Measurements from ENCODE around the gene DNAJA4. TPM values are rescaled to one million over a fixed set of nuclear protein-coding genes. Genes with fewer than 3 reads are reported as not detected.
A peak's percentile ranks its signal among the peaks of the same experiment; 100 is the strongest.

The DNAJA4 gene
- total RNA-seq: 10 to 100 TPM; 14.2 to 16.9 (median 16.4) TPM

DNA sequence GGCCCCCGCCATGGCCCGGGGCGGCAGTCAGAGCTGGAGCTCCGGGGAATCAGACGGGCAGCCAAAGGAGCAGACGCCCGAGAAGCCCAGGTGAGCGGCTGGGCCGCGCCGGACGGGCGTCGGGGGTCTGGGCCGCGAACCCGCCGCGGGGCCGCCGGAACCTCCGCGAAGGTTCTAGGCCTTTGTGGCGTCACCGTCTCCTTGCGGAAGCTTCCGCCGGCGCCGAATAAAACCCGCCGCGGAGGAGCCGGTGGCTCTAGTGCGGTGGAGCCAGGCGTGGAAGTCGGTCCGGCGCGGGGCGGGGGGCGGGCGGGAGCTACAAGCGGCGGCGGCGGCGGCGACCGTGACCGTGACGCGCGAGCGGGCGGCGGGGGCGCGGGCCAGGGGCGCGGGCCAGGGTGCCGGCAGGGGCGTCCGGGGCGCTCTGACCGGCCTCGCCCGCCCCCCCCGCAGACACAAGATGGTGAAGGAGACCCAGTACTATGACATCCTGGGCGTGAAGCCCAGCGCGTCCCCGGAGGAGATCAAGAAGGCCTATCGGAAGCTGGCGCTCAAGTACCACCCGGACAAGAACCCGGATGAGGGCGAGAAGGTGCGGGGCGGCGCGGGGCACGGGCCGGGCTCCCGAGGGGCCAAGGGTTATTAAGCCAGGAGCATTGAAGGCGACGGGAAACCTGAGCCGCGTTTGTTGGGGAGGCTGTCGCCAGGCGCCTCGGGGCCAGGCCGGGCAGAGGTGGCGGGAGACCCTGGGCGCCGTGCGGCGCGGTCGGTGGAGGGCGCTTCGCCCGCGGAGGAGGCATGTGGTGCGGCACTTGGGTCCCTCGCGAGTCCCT, at the start of gene DNAJA4:
Gene DNAJA4, plus strand, starts transcription at position 259 of the 833 bp plus-strand sequence. Its CDS starts 202 bp downstream, at position 461.
- Histone ChIP-seq H3K4me1 (peaks cover 0 to 30% (median 12%) of the 10 kb centered on the region in 4 donors), H3K4me3 (peak within 1 kb of the TSS; percentile 44 to 78 (median 72)), H3K27me3 (no peaks in the 10 kb centered on the region), H3K36me3 (no peaks in the 10 kb centered on the region), H3K9me3 (no peaks in the 10 kb centered on the region), H3K27ac (peak within 1 kb of the TSS; percentile 60 to 84 (median 76))
- 2 to 6% methylated on average over 31 to 37 of the region's 107 CpGs for WGBS, 2 donors
- peak; percentile 23 to 38 for DNase-seq (ENCODE audit: low spot score in 2 of 2)
- TF ChIP-seq POLR2A (IDR thresholded peaks at IDR 0.05): peak in 1 of 2 donors; percentile 23
- no peak for TF ChIP-seq EP300 (IDR thresholded peaks at IDR 0.05)

DNA sequence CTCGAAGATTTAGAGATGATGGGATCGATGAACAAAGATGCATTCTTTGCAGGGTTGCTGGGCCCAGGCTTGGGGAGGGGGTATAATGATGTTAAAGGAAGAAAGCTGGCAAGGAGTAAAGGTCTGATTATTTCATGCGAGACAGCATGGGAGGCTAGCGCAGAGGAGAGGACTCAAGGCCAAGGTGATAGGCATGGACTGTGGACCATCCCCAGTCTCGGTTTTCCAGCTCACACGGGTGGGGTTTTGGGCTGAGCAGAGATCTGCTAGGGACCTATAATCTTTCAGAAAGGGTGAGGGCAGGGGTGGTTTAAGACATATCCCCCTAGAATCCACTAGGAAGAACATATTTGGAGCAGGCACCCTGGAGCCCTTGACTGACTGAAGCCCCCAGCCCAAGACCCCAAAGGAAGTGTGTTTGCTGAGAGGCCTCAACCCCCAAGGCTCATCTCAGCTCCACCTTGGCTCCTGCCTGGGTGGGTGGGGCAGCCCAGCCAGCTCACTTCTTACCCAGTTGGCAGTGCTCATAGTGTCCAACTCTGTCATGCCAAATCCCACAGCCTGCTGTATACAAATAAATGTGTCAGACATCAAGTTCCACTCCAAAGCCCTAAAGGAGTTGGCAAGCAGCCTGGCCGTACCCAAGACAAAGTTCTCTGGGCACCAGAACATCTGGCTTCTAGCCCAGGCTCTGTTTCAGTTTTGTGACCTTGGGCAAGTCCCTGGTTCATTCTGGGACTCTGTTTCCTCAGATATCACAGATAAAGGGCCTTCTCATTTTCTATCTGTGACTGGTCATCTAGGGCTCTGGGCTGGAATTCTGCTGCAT, 47.9 kb upstream of the DNAJA4 start:
- Histone ChIP-seq H3K4me3 (no peak overlapping the region), H3K9me3 (no peaks in the 10 kb centered on the region), H3K4me1 (peaks cover 0 to 29% (median 11%) of the 10 kb centered on the region in 4 donors), H3K36me3 (no peaks in the 10 kb centered on the region), H3K27me3 (no peaks in the 10 kb centered on the region), H3K27ac (peak overlapping the region in 1 of 4 donors; percentile 62)
- 53 to 55% methylated on average over 7 of the region's 7 CpGs for WGBS, 2 donors
- no peak for TF ChIP-seq POLR2A (IDR thresholded peaks at IDR 0.05)
- DNase-seq (ENCODE audit: low spot score in 2 of 2): no peak

DNA sequence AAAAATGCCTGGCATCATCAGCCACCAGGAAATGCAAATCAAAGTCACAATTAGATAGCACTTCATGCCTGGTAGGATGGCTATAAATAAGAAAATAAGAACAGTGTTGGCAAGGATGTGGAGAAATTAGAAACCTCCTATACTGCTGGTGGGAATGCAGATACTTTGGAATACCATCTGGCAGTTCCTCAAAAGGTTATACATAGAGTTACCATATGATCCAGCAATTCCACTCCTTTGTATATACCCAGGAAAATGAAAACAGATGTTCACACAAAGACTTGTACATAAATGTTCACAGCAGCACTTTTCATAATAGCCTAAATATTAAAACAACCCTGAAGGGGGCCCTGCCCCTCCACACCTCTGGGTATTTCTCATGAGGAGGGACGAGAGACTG, 43.6 kb upstream of the DNAJA4 start:
- no peak for DNase-seq (ENCODE audit: low spot score in 2 of 2)
- peaks cover 0 to 4% (median 0%) of the 10 kb centered on the region in 4 donors for H3K9me3 ChIP-seq
- no peaks in the 10 kb centered on the region for H3K27me3 ChIP-seq
- no peak overlapping the region for H3K27ac ChIP-seq
- 63 to 80% methylated on average over 1 of the region's 1 CpG for WGBS, 2 donors
- H3K4me3 ChIP-seq: no peak overlapping the region
- H3K36me3 ChIP-seq: no peaks in the 10 kb centered on the region
- peaks cover 0 to 8% (median 4%) of the 10 kb centered on the region in 4 donors for H3K4me1 ChIP-seq
- TF ChIP-seq POLR2A (IDR thresholded peaks at IDR 0.05): no peak
- TF ChIP-seq, protein P1, sequence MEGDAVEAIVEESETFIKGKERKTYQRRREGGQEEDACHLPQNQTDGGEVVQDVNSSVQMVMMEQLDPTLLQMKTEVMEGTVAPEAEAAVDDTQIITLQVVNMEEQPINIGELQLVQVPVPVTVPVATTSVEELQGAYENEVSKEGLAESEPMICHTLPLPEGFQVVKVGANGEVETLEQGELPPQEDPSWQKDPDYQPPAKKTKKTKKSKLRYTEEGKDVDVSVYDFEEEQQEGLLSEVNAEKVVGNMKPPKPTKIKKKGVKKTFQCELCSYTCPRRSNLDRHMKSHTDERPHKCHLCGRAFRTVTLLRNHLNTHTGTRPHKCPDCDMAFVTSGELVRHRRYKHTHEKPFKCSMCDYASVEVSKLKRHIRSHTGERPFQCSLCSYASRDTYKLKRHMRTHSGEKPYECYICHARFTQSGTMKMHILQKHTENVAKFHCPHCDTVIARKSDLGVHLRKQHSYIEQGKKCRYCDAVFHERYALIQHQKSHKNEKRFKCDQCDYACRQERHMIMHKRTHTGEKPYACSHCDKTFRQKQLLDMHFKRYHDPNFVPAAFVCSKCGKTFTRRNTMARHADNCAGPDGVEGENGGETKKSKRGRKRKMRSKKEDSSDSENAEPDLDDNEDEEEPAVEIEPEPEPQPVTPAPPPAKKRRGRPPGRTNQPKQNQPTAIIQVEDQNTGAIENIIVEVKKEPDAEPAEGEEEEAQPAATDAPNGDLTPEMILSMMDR (IDR thresholded peaks at IDR 0.05): no peak
- TF ChIP-seq EP300 (IDR thresholded peaks at IDR 0.05): no peak

DNA sequence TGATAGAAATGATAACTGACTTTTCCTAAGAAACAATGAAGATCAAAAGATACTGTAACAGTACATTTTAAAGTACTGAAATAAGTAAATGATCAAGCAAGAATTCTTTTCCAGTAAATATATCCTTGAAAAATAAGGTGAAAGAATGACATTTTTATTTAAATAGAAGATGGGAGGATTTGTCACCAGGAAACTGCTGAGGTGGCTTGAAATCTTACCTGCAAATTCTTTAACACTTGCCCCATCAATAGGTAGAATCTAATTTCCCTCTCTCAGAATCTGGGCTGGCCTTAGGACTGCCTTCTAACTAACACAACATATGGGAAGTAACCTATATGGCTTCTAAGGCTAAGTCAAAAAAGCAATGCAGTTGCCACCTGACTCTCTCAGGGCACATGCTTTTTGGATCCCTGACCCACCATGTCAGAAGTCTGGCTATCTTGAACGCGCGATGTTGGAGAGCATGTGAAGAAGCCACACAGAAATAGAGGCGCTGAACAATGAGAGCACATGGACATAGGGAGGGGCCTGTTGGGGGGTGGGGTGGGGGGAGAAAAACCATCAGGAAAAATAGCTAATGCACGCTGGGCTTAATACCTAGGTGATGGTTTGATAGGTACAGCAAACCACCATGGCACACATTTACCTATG, 41.5 kb upstream of the DNAJA4 start:
- H3K27ac ChIP-seq: no peak overlapping the region
- DNase-seq (ENCODE audit: low spot score in 2 of 2): no peak
- TF ChIP-seq, protein P1 (IDR thresholded peaks at IDR 0.05): no peak
- TF ChIP-seq POLR2A (IDR thresholded peaks at IDR 0.05): no peak
- TF ChIP-seq EP300 (IDR thresholded peaks at IDR 0.05): no peak

DNA sequence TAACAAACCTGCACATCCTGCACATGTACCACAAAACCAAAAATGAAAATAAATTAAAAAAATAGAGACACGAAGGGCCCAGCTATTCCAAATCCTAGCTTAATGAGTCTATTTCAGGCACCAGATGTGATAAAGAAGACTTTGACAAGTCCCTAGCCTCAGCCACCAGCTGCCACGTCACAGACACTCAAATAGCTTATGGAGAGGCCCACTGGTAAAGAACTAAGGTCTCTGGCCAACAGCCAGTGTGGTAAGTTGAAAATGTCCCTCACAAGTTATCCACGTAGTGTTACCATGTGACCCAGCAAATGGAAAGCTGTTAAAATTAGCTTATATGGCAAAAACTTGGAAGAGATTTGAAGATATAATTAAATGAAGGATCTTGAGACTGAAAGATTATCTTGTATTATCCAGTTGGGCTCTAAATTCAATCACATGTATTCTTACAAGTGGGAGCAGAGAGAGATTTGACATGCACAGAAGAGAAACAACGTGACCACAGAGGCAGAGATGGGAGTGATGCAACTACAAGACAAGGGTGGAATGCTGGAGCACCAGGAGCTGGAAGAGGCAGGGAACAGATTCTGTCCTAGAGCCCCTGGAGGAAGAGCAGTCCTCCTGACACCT, 40.9 kb upstream of the DNAJA4 start:
- Histone ChIP-seq H3K36me3 (no peaks in the 10 kb centered on the region), H3K4me1 (no peaks in the 10 kb centered on the region), H3K27ac (no peak overlapping the region), H3K9me3 (peaks cover 0 to 5% (median 0%) of the 10 kb centered on the region in 4 donors), H3K27me3 (no peaks in the 10 kb centered on the region), H3K4me3 (no peak overlapping the region)
- DNase-seq (ENCODE audit: low spot score in 2 of 2): no peak
- TF ChIP-seq, protein P1 (IDR thresholded peaks at IDR 0.05): no peak
- no peak for TF ChIP-seq EP300 (IDR thresholded peaks at IDR 0.05)
- TF ChIP-seq POLR2A (IDR thresholded peaks at IDR 0.05): no peak
- 43 to 60% methylated on average over 4 of the region's 4 CpGs for WGBS, 2 donors

More for the DNA sequence above, 41.5 kb upstream of the DNAJA4 start:
- Histone ChIP-seq H3K4me3 (no peak overlapping the region), H3K4me1 (no peaks in the 10 kb centered on the region), H3K36me3 (no peaks in the 10 kb centered on the region), H3K27me3 (no peaks in the 10 kb centered on the region), H3K9me3 (peaks cover 0 to 5% (median 0%) of the 10 kb centered on the region in 4 donors)
- 86 to 99% methylated on average over 5 of the region's 5 CpGs for WGBS, 2 donors
